COLO829 (cell line): ENCODE data around the gene SHISA9.

ENCODE experiments used
- DNase-seq: peaks from one replicate; pipeline ENCODE4 v3.0.0; 2012; ENCODE audit warnings: low spot score

SHISA9 gene

GRCh38 chr16:13120091-13120490, 218.7 kb downstream of the SHISA9 start:
- no peak for DNase-seq

GRCh38 chr16:13120557-13120956, 219.2 kb downstream of the SHISA9 start:
- DNase-seq, result no peak

GRCh38 chr16:13123991-13124390, 222.6 kb downstream of the SHISA9 start:
- DNase-seq, result no peak

GRCh38 chr16:13127144-13127543, 225.7 kb downstream of the SHISA9 start:
- no peak for DNase-seq

GRCh38 chr16:13130586-13130985, 229.2 kb downstream of the SHISA9 start:
- DNase-seq, result no peak

- DNase-seq, result no peak
Observed at GRCh38 chr16:13134836-13135235, 233.4 kb downstream of the SHISA9 start.

GRCh38 chr16:13136901-13137300, 235.5 kb downstream of the SHISA9 start:
- no peak for DNase-seq

- no peak for DNase-seq
Observed at GRCh38 chr16:13138528-13138927, 237.1 kb downstream of the SHISA9 start.

GRCh38 chr16:13139661-13140241, 238.4 kb downstream of the SHISA9 start:
- DNase-seq, result no peak

GRCh38 chr16:13143551-13143950, 242.2 kb downstream of the SHISA9 start:
- DNase-seq, result no peak

- no peak for DNase-seq
Observed at GRCh38 chr16:13146829-13147228, 245.4 kb downstream of the SHISA9 start.

GRCh38 chr16:13148294-13148693, 246.9 kb downstream of the SHISA9 start:
- DNase-seq, result no peak

- no peak for DNase-seq
Observed at GRCh38 chr16:13148836-13149235, 247.4 kb downstream of the SHISA9 start.

GRCh38 chr16:13150181-13150885, 248.9 kb downstream of the SHISA9 start:
- no peak for DNase-seq

- DNase-seq, result no peak
Observed at GRCh38 chr16:13153696-13154095, 252.3 kb downstream of the SHISA9 start.

GRCh38 chr16:13154799-13155198, 253.4 kb downstream of the SHISA9 start:
- DNase-seq, result no peak

- no peak for DNase-seq
Observed at GRCh38 chr16:13155377-13155776, 254.0 kb downstream of the SHISA9 start.

- DNase-seq, result no peak
Observed at GRCh38 chr16:13155780-13156179, 254.4 kb downstream of the SHISA9 start.

GRCh38 chr16:13157082-13157481, 255.7 kb downstream of the SHISA9 start:
- DNase-seq, result no peak

GRCh38 chr16:13158427-13158826, 257.0 kb downstream of the SHISA9 start:
- DNase-seq, result no peak

GRCh38 chr16:13165024-13165423, 263.6 kb downstream of the SHISA9 start:
- DNase-seq, result no peak

GRCh38 chr16:13168091-13168572, 266.7 kb downstream of the SHISA9 start:
- DNase-seq, result no peak

GRCh38 chr16:13171313-13171712, 269.9 kb downstream of the SHISA9 start:
- DNase-seq, result no peak

- no peak for DNase-seq
Observed at GRCh38 chr16:13176711-13177110, 275.3 kb downstream of the SHISA9 start.
